ENCODE measurements around the gene PAK2. TPM values are rescaled to one million over a fixed set of nuclear protein-coding genes. Genes with fewer than 3 reads are reported as not detected.

Gene PAK2
- total RNA-seq, 2 experiments from 2014 or later = 24.5 to 95.6 TPM

DNA sequence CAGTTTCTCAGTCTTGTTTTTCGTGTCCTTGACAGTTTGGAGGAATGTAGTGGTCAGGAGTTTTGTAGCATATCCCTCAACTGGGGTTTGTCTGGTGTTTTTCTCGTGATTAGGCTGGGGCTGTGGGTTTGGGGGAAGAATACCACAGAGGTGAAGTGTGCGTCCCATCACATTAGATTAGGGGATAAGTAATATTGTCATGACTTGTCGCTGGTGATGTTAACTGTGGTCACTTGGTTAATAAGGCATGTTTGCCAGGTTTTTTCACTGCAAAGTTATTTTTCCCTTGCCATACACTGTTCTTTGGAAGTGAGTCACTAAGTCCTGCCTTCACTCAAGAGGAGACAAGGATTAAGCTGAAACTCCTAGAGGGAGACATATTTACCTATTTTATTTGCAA lies 39.1 kb downstream of the PAK2 start:
- no TSS peak for BruUV-seq (replicated peaks)
- Histone ChIP-seq H3K79me2 (ENCODE audit: insufficient read depth, low read depth, low read length) (peaks cover 77% of the 10 kb centered on the region; the same call in 1 of the 2 replicates), H3K27ac (ENCODE audit: low read depth, low read length, poor library complexity, severe bottlenecking) (no peak overlapping the region), H2AFZ (ENCODE audit: low read length) (no peak overlapping the region), H3K9me3 (ENCODE audit: low read length) (peaks cover 9% of the 10 kb centered on the region; the same call in 1 of the 2 replicates), H3K4me1 (ENCODE audit: insufficient read depth, low read length, poor library complexity, severe bottlenecking) (no peaks in the 10 kb centered on the region), H3K9me2 (ENCODE audit: insufficient read depth, low read length) (no peaks in the 10 kb centered on the region), H4K20me1 (ENCODE audit: insufficient read depth, low read length) (0 out of 2 replicates have a peak, but pooled peaks cover 5% of the 10 kb centered on the region), H3K36me3 (ENCODE audit: insufficient read depth, low read length) (peaks cover 59% of the 10 kb centered on the region), H3K4me3 (ENCODE audit: low read depth, low read length, poor library complexity, severe bottlenecking) (no peak overlapping the region), H3K4me2 (ENCODE audit: low read length) (no peak overlapping the region)
- intact Hi-C loops (cut with micrococcal nuclease; ENCODE audit: unreplicated experiment) = no loop called here
- DNase-seq (ENCODE audit: low spot score) = no peak
- TF ChIP-seq, protein P1, sequence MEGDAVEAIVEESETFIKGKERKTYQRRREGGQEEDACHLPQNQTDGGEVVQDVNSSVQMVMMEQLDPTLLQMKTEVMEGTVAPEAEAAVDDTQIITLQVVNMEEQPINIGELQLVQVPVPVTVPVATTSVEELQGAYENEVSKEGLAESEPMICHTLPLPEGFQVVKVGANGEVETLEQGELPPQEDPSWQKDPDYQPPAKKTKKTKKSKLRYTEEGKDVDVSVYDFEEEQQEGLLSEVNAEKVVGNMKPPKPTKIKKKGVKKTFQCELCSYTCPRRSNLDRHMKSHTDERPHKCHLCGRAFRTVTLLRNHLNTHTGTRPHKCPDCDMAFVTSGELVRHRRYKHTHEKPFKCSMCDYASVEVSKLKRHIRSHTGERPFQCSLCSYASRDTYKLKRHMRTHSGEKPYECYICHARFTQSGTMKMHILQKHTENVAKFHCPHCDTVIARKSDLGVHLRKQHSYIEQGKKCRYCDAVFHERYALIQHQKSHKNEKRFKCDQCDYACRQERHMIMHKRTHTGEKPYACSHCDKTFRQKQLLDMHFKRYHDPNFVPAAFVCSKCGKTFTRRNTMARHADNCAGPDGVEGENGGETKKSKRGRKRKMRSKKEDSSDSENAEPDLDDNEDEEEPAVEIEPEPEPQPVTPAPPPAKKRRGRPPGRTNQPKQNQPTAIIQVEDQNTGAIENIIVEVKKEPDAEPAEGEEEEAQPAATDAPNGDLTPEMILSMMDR (conservative IDR thresholded peaks at IDR 0.05; ENCODE audit: low read length) = no peak
- TF ChIP-seq EZH2phosphoT487 (IDR thresholded peaks at IDR 0.05; ENCODE audit: borderline replicate concordance, low read depth, low read length) = no peak
- CTCF ChIA-PET (ENCODE audit: unreplicated experiment) = no interaction called here
- POLR2A ChIA-PET = no interaction called here

DNA sequence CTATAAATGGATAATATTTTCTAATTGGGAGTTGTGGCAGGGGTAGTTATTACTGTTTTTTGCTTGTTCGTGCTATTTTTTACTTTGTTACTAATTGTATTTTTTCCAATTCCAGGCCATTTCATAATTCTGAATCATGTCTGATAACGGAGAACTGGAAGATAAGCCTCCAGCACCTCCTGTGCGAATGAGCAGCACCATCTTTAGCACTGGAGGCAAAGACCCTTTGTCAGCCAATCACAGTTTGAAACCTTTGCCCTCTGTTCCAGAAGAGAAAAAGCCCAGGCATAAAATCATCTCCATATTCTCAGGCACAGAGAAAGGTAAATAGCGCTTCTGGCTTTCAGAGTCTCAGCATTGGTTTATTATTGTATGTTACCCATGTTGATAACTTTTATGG lies 42.9 kb downstream of the PAK2 start:
- DNase-seq (ENCODE audit: low spot score) = no peak
- no TSS peak for BruUV-seq (replicated peaks)
- Histone ChIP-seq H3K4me3 (ENCODE audit: low read depth, low read length, poor library complexity, severe bottlenecking) (no peak overlapping the region), H3K9me3 (ENCODE audit: low read length) (peaks cover 9% of the 10 kb centered on the region; the same call in 1 of the 2 replicates), H3K36me3 (ENCODE audit: insufficient read depth, low read length) (peaks cover 77% of the 10 kb centered on the region), H3K4me1 (ENCODE audit: insufficient read depth, low read length, poor library complexity, severe bottlenecking) (no peaks in the 10 kb centered on the region), H2AFZ (ENCODE audit: low read length) (no peak overlapping the region), H3K79me2 (ENCODE audit: insufficient read depth, low read depth, low read length) (peaks cover 43% of the 10 kb centered on the region; the same call in 1 of the 2 replicates), H3K4me2 (ENCODE audit: low read length) (no peak overlapping the region), H4K20me1 (ENCODE audit: insufficient read depth, low read length) (no peaks in the 10 kb centered on the region), H3K27ac (ENCODE audit: low read depth, low read length, poor library complexity, severe bottlenecking) (no peak overlapping the region), H3K9me2 (ENCODE audit: insufficient read depth, low read length) (no peaks in the 10 kb centered on the region)
- CTCF ChIA-PET (ENCODE audit: unreplicated experiment) = no interaction called here
- POLR2A ChIA-PET = no interaction called here
- intact Hi-C loops (cut with micrococcal nuclease; ENCODE audit: unreplicated experiment) = no loop called here
- TF ChIP-seq, protein P1 (conservative IDR thresholded peaks at IDR 0.05; ENCODE audit: low read length) = no peak
- no peak for TF ChIP-seq EZH2phosphoT487 (IDR thresholded peaks at IDR 0.05; ENCODE audit: borderline replicate concordance, low read depth, low read length)

DNA sequence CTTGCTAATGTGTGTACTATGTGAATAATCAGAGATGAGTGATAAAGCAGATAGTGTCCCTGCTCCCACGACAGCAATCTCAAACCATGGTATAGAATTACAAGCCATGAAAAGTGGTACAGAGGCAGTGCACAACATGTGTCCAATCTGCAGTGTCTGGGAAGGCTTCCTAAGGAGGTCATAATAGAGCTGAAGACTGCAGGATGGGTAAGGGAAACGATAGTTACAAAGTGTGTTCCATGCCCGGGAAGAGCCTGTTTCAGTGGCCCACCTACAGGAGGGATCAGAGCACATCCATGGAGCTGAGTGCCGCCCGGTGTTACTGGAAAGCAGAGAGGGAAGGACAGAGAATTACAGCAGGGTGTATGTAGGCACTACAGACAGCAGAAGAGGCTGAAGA lies 48.9 kb downstream of the PAK2 start:
- Histone ChIP-seq H3K27ac (ENCODE audit: low read depth, low read length, poor library complexity, severe bottlenecking) (no peak overlapping the region), H4K20me1 (ENCODE audit: insufficient read depth, low read length) (no peaks in the 10 kb centered on the region), H3K79me2 (ENCODE audit: insufficient read depth, low read depth, low read length) (peaks cover 11% of the 10 kb centered on the region; the same call in 1 of the 2 replicates), H3K4me2 (ENCODE audit: low read length) (no peak overlapping the region), H2AFZ (ENCODE audit: low read length) (no peak overlapping the region), H3K36me3 (ENCODE audit: insufficient read depth, low read length) (peaks cover 91% of the 10 kb centered on the region), H3K4me3 (ENCODE audit: low read depth, low read length, poor library complexity, severe bottlenecking) (no peak overlapping the region), H3K4me1 (ENCODE audit: insufficient read depth, low read length, poor library complexity, severe bottlenecking) (no peaks in the 10 kb centered on the region), H3K9me3 (ENCODE audit: low read length) (peaks cover 24% of the 10 kb centered on the region), H3K9me2 (ENCODE audit: insufficient read depth, low read length) (no peaks in the 10 kb centered on the region)
- intact Hi-C loops (cut with micrococcal nuclease; ENCODE audit: unreplicated experiment) = no loop called here
- TF ChIP-seq, protein P1 (conservative IDR thresholded peaks at IDR 0.05; ENCODE audit: low read length) = no peak
- TF ChIP-seq EZH2phosphoT487 (IDR thresholded peaks at IDR 0.05; ENCODE audit: borderline replicate concordance, low read depth, low read length) = no peak
- DNase-seq (ENCODE audit: low spot score) = no peak
- POLR2A ChIA-PET = interaction anchor here (0.7 to 1.5 kb wide), 2 partner anchors 17 to 25 kb away, joined by 3 read pairs; no protein-coding TSS in a partner anchor
- CTCF ChIA-PET (ENCODE audit: unreplicated experiment) = no interaction called here
- no TSS peak for BruUV-seq (replicated peaks)
